Liver (tissue), 3 donors: ENCODE measurements around the gene DAD1.

Experiments used
- ATF3 ChIP-seq: IDR thresholded peaks from 2 replicates; pipeline ENCODE4 v1.6.1; 2016; ENCODE audit warnings: antibody characterized with exemption
- CTCF ChIP-seq: fragments of 150-350 bp; IDR thresholded peaks from 2 replicates; pipeline ENCODE4 v1.5.1; 2017; ENCODE audit warnings: improper control_type of control experiment, low read depth, low read length; ENCODE audit not compliant: missing input control
- FOXA2 ChIP-seq: IDR thresholded peaks from 2 replicates; pipeline ENCODE4 v1.6.1; 2016; ENCODE audit warnings: antibody characterized with exemption
- GABPA ChIP-seq, 2 donors: IDR thresholded peaks in 1 of 2; conservative IDR thresholded peaks in 1 of 2; 2 replicates each; pipeline ENCODE4 v1.6.1; 2016; ENCODE audit warnings: antibody characterized with exemption in 2 of 2, mild to moderate bottlenecking in 1 of 2, moderate library complexity in 1 of 2
- HNF4G ChIP-seq: IDR thresholded peaks from 2 replicates; pipeline ENCODE4 v1.6.1; 2016; ENCODE audit warnings: antibody characterized with exemption
- JUND ChIP-seq, 2 donors: IDR thresholded peaks; 2 replicates each; pipeline ENCODE4 v1.6.1; 2016; ENCODE audit warnings: antibody characterized with exemption in 2 of 2
- MAX ChIP-seq: IDR thresholded peaks from 2 replicates; pipeline ENCODE4 v1.6.1; 2016; ENCODE audit warnings: antibody characterized with exemption
- RAD21 ChIP-seq, 2 donors: IDR thresholded peaks; 2 replicates each; pipeline ENCODE4 v1.6.1; 2016; ENCODE audit warnings: antibody characterized with exemption in 2 of 2, mild to moderate bottlenecking in 2 of 2
- REST ChIP-seq: IDR thresholded peaks from 2 replicates; pipeline ENCODE4 v1.6.1; 2016; ENCODE audit warnings: antibody characterized with exemption, mild to moderate bottlenecking
- TAF1 ChIP-seq: conservative IDR thresholded peaks from 2 replicates; pipeline ENCODE4 v1.6.1; 2016; ENCODE audit warnings: antibody characterized with exemption, mild to moderate bottlenecking
- YY1 ChIP-seq: IDR thresholded peaks from 2 replicates; pipeline ENCODE4 v1.6.1; 2016; ENCODE audit warnings: antibody characterized with exemption, mild to moderate bottlenecking
- ZBTB33 ChIP-seq: IDR thresholded peaks from 2 replicates; pipeline ENCODE4 v1.6.1; 2016; ENCODE audit warnings: antibody characterized with exemption
- donor health status: healthy.
- donor health status: healthy.

GRCh38 chr14:22547948-22548750 is 40.9 kb downstream of the DAD1 start:
- TF ChIP-seq ATF3 (no peak), ZBTB33 (no peak), HNF4G (no peak), CTCF (no peak), TAF1 (no peak), MAX (no peak), JUND (IDR thresholded peaks at IDR 0.05) (no peak), YY1 (no peak), REST (no peak), GABPA (IDR thresholded peaks at IDR 0.05 in 1 of 2, conservative IDR thresholded peaks at IDR 0.05 in 1 of 2) (no peak), RAD21 (IDR thresholded peaks at IDR 0.05) (no peak), FOXA2 (no peak)
